Stimulated activated CD4-positive, alpha-beta T cell treated with anti-CD3 and anti-CD28 coated beads, TNF-alpha, amount 100 ng/mL, for 1 hour (primary cell): ENCODE measurements around the gene CYCS.
"Not testable (repeated sequence)": the region's sequence is repeated elsewhere in the genome, so short reads cannot be mapped to it uniquely, and the experiment has no call there.

Source experiments
- DNase-seq, 3 donors: peaks; one replicate each; pipeline ENCODE4 v3.0.0-alpha.2; 2020; ENCODE audit warnings: low read depth in 3 of 3, low spot score in 1 of 3

CYCS gene

GRCh38 chr7:25118048-25118753 is 6.9 kb downstream of the CYCS start:
- DNase-seq, result no peak

GRCh38 chr7:25117226-25118047 is 7.6 kb downstream of the CYCS start:
- no peak for DNase-seq

GRCh38 chr7:25116621-25117020 is 8.4 kb downstream of the CYCS start:
- DNase-seq, result no peak

GRCh38 chr7:25110514-25110913 is 14.5 kb downstream of the CYCS start:
- not testable (repeated sequence) for DNase-seq

GRCh38 chr7:25109276-25109675 is 15.8 kb downstream of the CYCS start:
- no peak for DNase-seq

- DNase-seq, result no peak
Measured at GRCh38 chr7:25105911-25106310, 19.1 kb downstream of the CYCS start.

- DNase-seq, result no peak
Measured at GRCh38 chr7:25103773-25104172, 21.3 kb downstream of the CYCS start.

- no peak for DNase-seq
Measured at GRCh38 chr7:25101817-25102216, 23.2 kb downstream of the CYCS start.

GRCh38 chr7:25098096-25099046 is 26.7 kb downstream of the CYCS start:
- DNase-seq, result peak; percentile 13 to 25 (median 25)

GRCh38 chr7:25095516-25096345 is 29.3 kb downstream of the CYCS start:
- no peak for DNase-seq

- DNase-seq, result peak in 2 of 3 donors; percentile 45 to 76
Measured at GRCh38 chr7:25093268-25093826, 31.7 kb downstream of the CYCS start.

GRCh38 chr7:25091779-25092178 is 33.3 kb downstream of the CYCS start:
- no peak for DNase-seq

- DNase-seq, result no peak
Measured at GRCh38 chr7:25091176-25091575, 33.9 kb downstream of the CYCS start.

GRCh38 chr7:25090374-25090773 is 34.7 kb downstream of the CYCS start:
- DNase-seq, result no peak

GRCh38 chr7:25087855-25088254 is 37.2 kb downstream of the CYCS start:
- DNase-seq, result no peak

GRCh38 chr7:25084821-25085220 is 40.2 kb downstream of the CYCS start:
- DNase-seq, result no peak

GRCh38 chr7:25083201-25083600 is 41.9 kb downstream of the CYCS start:
- DNase-seq, result no peak

- not testable (repeated sequence) for DNase-seq
Measured at GRCh38 chr7:25082041-25082440, 43.0 kb downstream of the CYCS start.

- no peak for DNase-seq
Measured at GRCh38 chr7:25077096-25077495, 48.0 kb downstream of the CYCS start.

- no peak for DNase-seq
Measured at GRCh38 chr7:25075459-25075858, 49.6 kb downstream of the CYCS start.
